Caco-2 (cell line): ENCODE data around the gene DLK1. TPM values are rescaled to one million over a fixed set of nuclear protein-coding genes. Genes with fewer than 3 reads are reported as not detected.
A peak's percentile ranks its signal among the peaks of the same experiment; 100 is the strongest.

Source experiments
- Bru-seq: library from RNA; stranded (reverse); fragments of 400-500 nt; gene quantifications from one replicate; lab custom pipeline; 2021; lab: Mats Ljungman, UMichigan
- BruChase-seq, 2 experiments: library from RNA; stranded (reverse); fragments of 400-500 nt; gene quantifications; one replicate each; lab custom pipeline; 2021; lab: Mats Ljungman, UMichigan
- BruUV-seq: library from RNA; stranded (reverse); fragments of 400-500 nt; replicated peaks from 2 replicates; lab custom pipeline; 2021; lab: Mats Ljungman, UMichigan
- CTCF ChIA-PET: fragments of 300-600 bp; sonication (Branson Sonifier 250); formaldehyde crosslinking; loops from one replicate; lab custom pipeline; 2022; ENCODE audit warnings: antibody characterized with exemption; lab: Charles Lee
- POLR2A ChIA-PET: fragments of 300-600 bp; sonication (Branson Sonifier 250); formaldehyde crosslinking; loops from one replicate; lab custom pipeline; 2022; ENCODE audit warnings: antibody characterized with exemption; lab: Charles Lee
- DNase-seq, 2 experiments: peaks; one replicate each; pipeline versions ENCODE4 v3.0.0 to v3.0.0-alpha.2; 2020 to 2022
- H3K27me3 ChIP-seq: replicated peaks from 2 replicates; pipeline ENCODE4 v1.6.0; 2011; ENCODE audit warnings: low read length; ENCODE audit not compliant: control insufficient read depth, insufficient read depth
- H3K36me3 ChIP-seq: 2 replicates; pipeline ENCODE4 v1.5.1; 2011; ENCODE audit warnings: low read length; ENCODE audit not compliant: control insufficient read depth, insufficient read depth
- H3K4me1 ChIP-seq: fragments of 250-450 bp; sonication (Bioruptor Pico); 2 replicates; pipeline ENCODE4 v1.5.1; 2020; ENCODE audit warnings: mild to moderate bottlenecking
- H3K4me3 ChIP-seq: 2 replicates; pipeline ENCODE4 v1.5.1; 2011; ENCODE audit warnings: low read depth, mild to moderate bottlenecking, control low read depth, low read length
- H3K9me3 ChIP-seq: fragments of 250-450 bp; sonication (Bioruptor Pico); 2 replicates; pipeline ENCODE4 v1.5.1; 2020; ENCODE audit warnings: mild to moderate bottlenecking, moderate library complexity
- H3K27ac Mint-ChIP-seq: one replicate; pipeline ENCODE4 v1.8.0; 2022; ENCODE audit warnings: mixed read lengths; ENCODE audit not compliant: unreplicated experiment
- H3K27me3 Mint-ChIP-seq: one replicate; pipeline ENCODE4 v1.8.0; 2022; ENCODE audit warnings: mixed read lengths; ENCODE audit not compliant: insufficient read depth, unreplicated experiment
- H3K36me3 Mint-ChIP-seq: one replicate; pipeline ENCODE4 v1.8.0; 2022; ENCODE audit warnings: mild to moderate bottlenecking, mixed read lengths; ENCODE audit not compliant: insufficient read depth, unreplicated experiment
- H3K4me1 Mint-ChIP-seq: one replicate; pipeline ENCODE4 v1.8.0; 2022; ENCODE audit warnings: low read depth, mixed read lengths; ENCODE audit not compliant: unreplicated experiment
- H3K4me3 Mint-ChIP-seq: one replicate; pipeline ENCODE4 v1.8.0; 2022; ENCODE audit warnings: mild to moderate bottlenecking, moderate library complexity, mixed read lengths; ENCODE audit not compliant: unreplicated experiment
- H3K9me3 Mint-ChIP-seq: one replicate; pipeline ENCODE4 v1.8.0; 2022; ENCODE audit warnings: mixed read lengths; ENCODE audit not compliant: unreplicated experiment
- intact Hi-C: fragments of 100-400 bp; cut with micrococcal nuclease; formaldehyde crosslinking; loops from one replicate; pipeline ENCODE4 v1.10.0; 2022; ENCODE audit not compliant: unreplicated experiment
- long read RNA-seq: library from polyadenylated mRNA; stranded (forward); transcript quantifications from one replicate; pipeline ENCODE4 v2.0.0, GENCODE V29; 2022
- total RNA-seq: library from RNA; stranded (reverse); gene quantifications from 2 replicates; pipeline ENCODE4 v1.2.3, GENCODE V29; 2022
- TF ChIP-seq, protein P1 (sequence below), 2 experiments: fragments of 200-600 bp in 1 of 2; IDR thresholded peaks; 1 replicate in 1 of 2; 2 replicates in 1 of 2; pipeline versions ENCODE4 v1.5.1 to v1.8.0; 2011 to 2022; ENCODE audit warnings: antibody characterized with exemption in 1 of 2, control low read depth in 1 of 2, inconsistent platforms in 1 of 2, low read depth in 1 of 2, low read length in 1 of 2, mild to moderate bottlenecking in 1 of 2, moderate library complexity in 1 of 2; ENCODE audit not compliant: insufficient read depth in 1 of 2, severe bottlenecking in 1 of 2, unreplicated experiment in 1 of 2

Gene DLK1
- not detected in 2 replicates for total RNA-seq
- not detected for Bru-seq, nascent RNA
- not detected for BruChase-seq, experiment 1, labeled RNA remaining after a 2-hour chase
- BruChase-seq, experiment 2, labeled RNA remaining after a 6-hour chase, result percentile 11 among the genes with signal in this experiment
- long read RNA-seq, result 0 reads

DNA sequence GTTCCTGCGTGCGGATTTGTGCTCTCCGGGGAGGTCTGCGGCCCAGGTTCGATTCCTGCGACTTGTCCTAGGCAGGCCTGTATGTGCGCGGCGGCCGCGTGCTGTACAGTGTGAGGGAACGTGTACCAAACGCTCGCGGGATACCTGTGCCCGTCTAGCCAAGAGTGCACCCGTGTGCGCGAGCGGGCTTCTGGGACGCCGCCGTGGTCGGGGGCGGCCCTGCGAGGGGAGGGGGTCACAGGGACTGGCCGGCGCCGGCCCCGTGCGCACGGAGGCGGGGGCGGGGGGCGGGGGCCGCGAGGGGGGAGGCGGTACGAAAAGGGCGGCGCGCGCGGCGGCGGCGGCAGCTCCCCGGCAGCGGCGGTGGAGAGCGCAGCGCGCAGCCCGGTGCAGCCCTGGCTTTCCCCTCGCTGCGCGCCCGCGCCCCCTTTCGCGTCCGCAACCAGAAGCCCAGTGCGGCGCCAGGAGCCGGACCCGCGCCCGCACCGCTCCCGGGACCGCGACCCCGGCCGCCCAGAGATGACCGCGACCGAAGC is at the start of gene DLK1:
Gene DLK1, plus strand, starts transcription at position 343 of the 536 bp plus-strand sequence. Its CDS starts 177 bp downstream, at position 520.
- H3K36me3 Mint-ChIP-seq, result no peaks in the 10 kb centered on the region
- no peak for DNase-seq
- CTCF ChIA-PET, result no interaction called here
- H3K4me1 Mint-ChIP-seq, result no peaks in the 10 kb centered on the region
- no peak within 1 kb of the TSS for H3K27ac Mint-ChIP-seq
- peaks cover 6% of the 10 kb centered on the region for H3K27me3 Mint-ChIP-seq
- H3K4me1 ChIP-seq, result no peaks in the 10 kb centered on the region
- no peak within 1 kb of the TSS for H3K4me3 Mint-ChIP-seq
- no peak within 1 kb of the TSS for H3K4me3 ChIP-seq
- BruUV-seq, result no TSS peak
- H3K9me3 Mint-ChIP-seq, result no peaks in the 10 kb centered on the region
- no peaks in the 10 kb centered on the region for H3K9me3 ChIP-seq
- intact Hi-C loops, result no loop called here
- POLR2A ChIA-PET, result no interaction called here
- no peaks in the 10 kb centered on the region for H3K36me3 ChIP-seq
- no peaks in the 10 kb centered on the region for H3K27me3 ChIP-seq
- TF ChIP-seq, protein P1, sequence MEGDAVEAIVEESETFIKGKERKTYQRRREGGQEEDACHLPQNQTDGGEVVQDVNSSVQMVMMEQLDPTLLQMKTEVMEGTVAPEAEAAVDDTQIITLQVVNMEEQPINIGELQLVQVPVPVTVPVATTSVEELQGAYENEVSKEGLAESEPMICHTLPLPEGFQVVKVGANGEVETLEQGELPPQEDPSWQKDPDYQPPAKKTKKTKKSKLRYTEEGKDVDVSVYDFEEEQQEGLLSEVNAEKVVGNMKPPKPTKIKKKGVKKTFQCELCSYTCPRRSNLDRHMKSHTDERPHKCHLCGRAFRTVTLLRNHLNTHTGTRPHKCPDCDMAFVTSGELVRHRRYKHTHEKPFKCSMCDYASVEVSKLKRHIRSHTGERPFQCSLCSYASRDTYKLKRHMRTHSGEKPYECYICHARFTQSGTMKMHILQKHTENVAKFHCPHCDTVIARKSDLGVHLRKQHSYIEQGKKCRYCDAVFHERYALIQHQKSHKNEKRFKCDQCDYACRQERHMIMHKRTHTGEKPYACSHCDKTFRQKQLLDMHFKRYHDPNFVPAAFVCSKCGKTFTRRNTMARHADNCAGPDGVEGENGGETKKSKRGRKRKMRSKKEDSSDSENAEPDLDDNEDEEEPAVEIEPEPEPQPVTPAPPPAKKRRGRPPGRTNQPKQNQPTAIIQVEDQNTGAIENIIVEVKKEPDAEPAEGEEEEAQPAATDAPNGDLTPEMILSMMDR (IDR thresholded peaks at IDR 0.05; ENCODE audit: insufficient read depth in 1 of 2, low read depth in 1 of 2, low read length in 1 of 2, severe bottlenecking in 1 of 2, unreplicated experiment in 1 of 2), result no peak

DNA sequence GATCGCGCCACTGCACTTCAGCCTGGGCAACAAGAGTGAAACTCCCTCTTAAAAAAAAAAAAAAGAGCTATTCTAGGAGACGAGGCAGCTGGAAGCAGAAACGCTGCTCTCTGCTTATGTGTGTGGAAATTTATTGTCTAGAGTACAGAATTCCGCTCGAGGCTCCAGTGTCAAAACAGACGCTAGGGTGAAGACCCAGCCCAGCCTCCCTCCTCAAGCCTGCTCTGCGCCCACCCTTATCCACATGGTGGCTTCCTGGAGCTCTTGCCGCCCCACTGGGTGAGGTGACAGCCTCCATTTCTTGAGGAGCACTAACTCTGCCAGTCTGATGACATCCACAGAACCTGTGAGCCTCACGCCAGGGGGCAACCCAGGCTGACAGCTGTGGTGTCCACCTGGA is 49.5 kb upstream of the DLK1 start:
- DNase-seq, result no peak
- Mint-ChIP-seq H3K36me3 (no peaks in the 10 kb centered on the region), H3K9me3 (no peaks in the 10 kb centered on the region), H3K4me1 (peaks cover 9% of the 10 kb centered on the region), H3K27ac (no peak overlapping the region), H3K4me3 (no peak overlapping the region), H3K27me3 (no peaks in the 10 kb centered on the region)
- ChIA-PET POLR2A (no interaction called here), CTCF (no interaction called here)
- intact Hi-C loops, result loop anchor here (10.0 kb wide), 1 partner anchor 948 kb away; no protein-coding TSS in a partner anchor
- Histone ChIP-seq H3K27me3 (no peaks in the 10 kb centered on the region), H3K9me3 (no peaks in the 10 kb centered on the region), H3K36me3 (no peaks in the 10 kb centered on the region), H3K4me1 (0 out of 2 replicates have a peak, but pooled peaks cover 5% of the 10 kb centered on the region), H3K4me3 (no peak overlapping the region)
- TF ChIP-seq, protein P1 (IDR thresholded peaks at IDR 0.05; ENCODE audit: insufficient read depth in 1 of 2, low read depth in 1 of 2, low read length in 1 of 2, severe bottlenecking in 1 of 2, unreplicated experiment in 1 of 2), result no peak
- no TSS peak for BruUV-seq

DNA sequence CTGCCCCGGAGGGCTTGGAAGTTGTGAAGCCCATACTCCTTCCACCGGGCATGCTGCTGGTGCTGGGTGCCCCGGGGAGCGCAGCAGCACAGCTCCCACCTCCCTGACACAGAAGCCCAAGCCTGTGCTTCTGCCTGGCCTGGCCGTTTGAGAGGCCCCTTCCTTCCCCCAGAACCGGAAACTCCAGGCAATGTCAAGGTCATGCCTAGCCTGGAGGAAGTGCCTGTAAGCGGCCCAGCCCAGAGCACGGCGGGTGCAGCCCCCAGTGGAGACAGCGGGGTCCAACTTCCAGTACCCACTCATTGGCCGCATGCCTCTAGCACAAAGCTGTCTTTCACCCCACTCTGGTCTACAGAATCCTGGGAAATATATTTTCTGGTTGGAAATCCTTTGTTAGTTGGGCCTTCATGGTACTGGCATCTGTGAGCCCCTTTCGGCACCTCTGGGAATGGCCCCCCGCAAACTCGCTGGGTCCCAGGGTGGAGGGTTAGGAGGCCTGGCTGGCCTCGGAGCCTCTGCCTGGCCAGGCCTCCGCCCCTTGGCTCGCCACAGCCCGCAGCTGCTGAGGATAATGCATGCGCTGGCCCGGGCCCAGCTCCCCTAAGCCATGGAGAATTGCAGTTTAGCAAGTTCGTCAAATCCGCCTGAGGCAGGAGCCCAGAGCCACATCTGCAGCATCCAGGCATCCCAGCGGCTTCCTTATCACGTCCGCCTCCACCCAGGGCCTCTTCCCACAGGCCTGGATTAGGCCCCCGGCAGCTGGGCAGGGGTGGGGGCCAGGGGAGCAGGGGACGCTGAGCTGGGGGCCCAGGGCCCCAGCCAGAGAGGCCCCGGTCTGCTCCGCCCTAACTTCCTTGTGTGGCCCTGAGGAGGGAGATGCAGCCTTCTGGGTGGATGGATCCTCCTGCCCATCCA is 48.9 kb upstream of the DLK1 start:
- Mint-ChIP-seq H3K27me3 (no peaks in the 10 kb centered on the region), H3K9me3 (no peaks in the 10 kb centered on the region), H3K4me3 (no peak overlapping the region), H3K4me1 (peaks cover 9% of the 10 kb centered on the region), H3K27ac (no peak overlapping the region), H3K36me3 (no peaks in the 10 kb centered on the region)
- no peaks in the 10 kb centered on the region for H3K27me3 ChIP-seq
- 0 out of 2 replicates have a peak, but pooled peaks cover 2% of the 10 kb centered on the region for H3K4me1 ChIP-seq
- H3K4me3 ChIP-seq, result no peak overlapping the region
- DNase-seq, result no peak
- H3K36me3 ChIP-seq, result no peaks in the 10 kb centered on the region
- intact Hi-C loops, result loop anchor here (10.0 kb wide), 1 partner anchor 947 kb away; no protein-coding TSS in a partner anchor
- CTCF ChIA-PET, result no interaction called here
- no peaks in the 10 kb centered on the region for H3K9me3 ChIP-seq
- TF ChIP-seq, protein P1 (IDR thresholded peaks at IDR 0.05; ENCODE audit: insufficient read depth in 1 of 2, low read depth in 1 of 2, low read length in 1 of 2, severe bottlenecking in 1 of 2, unreplicated experiment in 1 of 2), result no peak
- no TSS peak for BruUV-seq
- POLR2A ChIA-PET, result no interaction called here
